IPS-15b (cell line): ENCODE measurements around the gene BRAF.
"Not testable (repeated sequence)": the region's sequence is repeated elsewhere in the genome, so short reads cannot be mapped to it uniquely, and the experiment has no call there.

Experiments used
- H3K27me3 ChIP-seq: one replicate; pipeline ENCODE4 v1.6.1; 2013; ENCODE audit warnings: low read length; ENCODE audit not compliant: control insufficient read depth, insufficient read depth
- H3K36me3 ChIP-seq: one replicate; pipeline ENCODE4 v1.6.1; 2013; ENCODE audit warnings: low read length; ENCODE audit not compliant: control insufficient read depth, insufficient read depth
- H3K4me1 ChIP-seq: one replicate; pipeline ENCODE4 v1.6.1; 2013; ENCODE audit warnings: mild to moderate bottlenecking, low read length; ENCODE audit not compliant: control insufficient read depth, insufficient read depth
- H3K4me3 ChIP-seq: one replicate; pipeline ENCODE4 v1.5.1; 2013; ENCODE audit warnings: low read depth, low read length
- H3K9ac ChIP-seq: one replicate; pipeline ENCODE4 v1.6.1; 2013; ENCODE audit warnings: low read depth, mild to moderate bottlenecking, low read length
- H3K9me3 ChIP-seq: one replicate; pipeline ENCODE4 v1.6.1; 2013; ENCODE audit warnings: mild to moderate bottlenecking, low read length; ENCODE audit not compliant: control insufficient read depth, insufficient read depth

BRAF gene

GRCh38 chr7:140696680-140697446 is 227.9 kb downstream of the BRAF start, which contains the start of gene NDUFB2:
NDUFB2 (plus strand) TSS chr7:140696708; CDS start chr7:140696745, 37 bp downstream.
- H3K4me3 ChIP-seq, result peak within 1 kb of the TSS; percentile 88
- H3K9me3 ChIP-seq, result no peaks in the 10 kb centered on the region
- peaks cover under 1% of the 10 kb centered on the region for H3K36me3 ChIP-seq
- no peaks in the 10 kb centered on the region for H3K27me3 ChIP-seq
- peak within 1 kb of the TSS; percentile 77 for H3K9ac ChIP-seq
- no peaks in the 10 kb centered on the region for H3K4me1 ChIP-seq

- no peaks in the 10 kb centered on the region for H3K4me1 ChIP-seq
- no peaks in the 10 kb centered on the region for H3K27me3 ChIP-seq
- peak overlapping the region; percentile 88 for H3K4me3 ChIP-seq
- peaks cover 3% of the 10 kb centered on the region for H3K36me3 ChIP-seq
- peak overlapping the region; percentile 77 for H3K9ac ChIP-seq
- H3K9me3 ChIP-seq, result no peaks in the 10 kb centered on the region
These were observed 228.6 kb downstream of the BRAF start for GRCh38 chr7:140696024-140696679.

GRCh38 chr7:140695381-140695780 is 229.3 kb downstream of the BRAF start:
- no peak overlapping the region for H3K9ac ChIP-seq
- H3K27me3 ChIP-seq, result no peaks in the 10 kb centered on the region
- H3K36me3 ChIP-seq, result peaks cover 3% of the 10 kb centered on the region
- no peak overlapping the region for H3K4me3 ChIP-seq
- no peaks in the 10 kb centered on the region for H3K4me1 ChIP-seq
- no peaks in the 10 kb centered on the region for H3K9me3 ChIP-seq

- Histone ChIP-seq H3K27me3 (no peaks in the 10 kb centered on the region), H3K9ac (no peak overlapping the region), H3K9me3 (no peaks in the 10 kb centered on the region), H3K36me3 (peaks cover 3% of the 10 kb centered on the region), H3K4me1 (no peaks in the 10 kb centered on the region), H3K4me3 (no peak overlapping the region)
These were observed 230.1 kb downstream of the BRAF start for GRCh38 chr7:140694592-140694991.

- H3K4me3 ChIP-seq, H3K27me3 ChIP-seq, H3K9ac ChIP-seq, H3K9me3 ChIP-seq, H3K4me1 ChIP-seq, H3K36me3 ChIP-seq: not testable (repeated sequence)
These were observed 230.9 kb downstream of the BRAF start for GRCh38 chr7:140693849-140694248.

GRCh38 chr7:140691376-140692045 is 233.2 kb downstream of the BRAF start:
- H3K9ac ChIP-seq, result no peak overlapping the region
- H3K4me1 ChIP-seq, result no peaks in the 10 kb centered on the region
- no peaks in the 10 kb centered on the region for H3K27me3 ChIP-seq
- peaks cover 3% of the 10 kb centered on the region for H3K36me3 ChIP-seq
- no peak overlapping the region for H3K4me3 ChIP-seq
- H3K9me3 ChIP-seq, result no peaks in the 10 kb centered on the region

- H3K4me3 ChIP-seq, result no peak overlapping the region
- no peaks in the 10 kb centered on the region for H3K27me3 ChIP-seq
- H3K9me3 ChIP-seq, result no peaks in the 10 kb centered on the region
- H3K9ac ChIP-seq, result no peak overlapping the region
- H3K4me1 ChIP-seq, result no peaks in the 10 kb centered on the region
- H3K36me3 ChIP-seq, result peaks cover 3% of the 10 kb centered on the region
These were observed 235.3 kb downstream of the BRAF start for GRCh38 chr7:140689199-140690152.

- Histone ChIP-seq H3K27me3 (no peaks in the 10 kb centered on the region), H3K4me3 (no peak overlapping the region), H3K36me3 (peaks cover 3% of the 10 kb centered on the region), H3K4me1 (no peaks in the 10 kb centered on the region), H3K9me3 (no peaks in the 10 kb centered on the region), H3K9ac (no peak overlapping the region)
These were observed 236.4 kb downstream of the BRAF start for GRCh38 chr7:140688341-140688740.

GRCh38 chr7:140686921-140687320 is 237.8 kb downstream of the BRAF start:
- H3K4me1 ChIP-seq, result no peaks in the 10 kb centered on the region
- no peak overlapping the region for H3K9ac ChIP-seq
- peaks cover 3% of the 10 kb centered on the region for H3K36me3 ChIP-seq
- no peaks in the 10 kb centered on the region for H3K27me3 ChIP-seq
- H3K4me3 ChIP-seq, result no peak overlapping the region
- no peaks in the 10 kb centered on the region for H3K9me3 ChIP-seq

GRCh38 chr7:140685407-140686087 is 239.2 kb downstream of the BRAF start:
- H3K9ac ChIP-seq, result peak overlapping the region; percentile 47
- no peaks in the 10 kb centered on the region for H3K4me1 ChIP-seq
- H3K36me3 ChIP-seq, result peaks cover 2% of the 10 kb centered on the region
- H3K27me3 ChIP-seq, result no peaks in the 10 kb centered on the region
- no peak overlapping the region for H3K4me3 ChIP-seq
- no peaks in the 10 kb centered on the region for H3K9me3 ChIP-seq
